DMS153 treated with DMSO at 0.1 percent for 48 hours (cell line): ENCODE data around the gene GLB1L2.
"Not testable (repeated sequence)": the region's sequence is repeated elsewhere in the genome, so short reads cannot be mapped to it uniquely, and the experiment has no call there.

Experiments used
- DNase-seq: peaks from one replicate; lab custom pipeline; 2025; ENCODE audit not compliant: unreplicated experiment; lab: John Stamatoyannopoulos, UW

GLB1L2 gene, protein sequence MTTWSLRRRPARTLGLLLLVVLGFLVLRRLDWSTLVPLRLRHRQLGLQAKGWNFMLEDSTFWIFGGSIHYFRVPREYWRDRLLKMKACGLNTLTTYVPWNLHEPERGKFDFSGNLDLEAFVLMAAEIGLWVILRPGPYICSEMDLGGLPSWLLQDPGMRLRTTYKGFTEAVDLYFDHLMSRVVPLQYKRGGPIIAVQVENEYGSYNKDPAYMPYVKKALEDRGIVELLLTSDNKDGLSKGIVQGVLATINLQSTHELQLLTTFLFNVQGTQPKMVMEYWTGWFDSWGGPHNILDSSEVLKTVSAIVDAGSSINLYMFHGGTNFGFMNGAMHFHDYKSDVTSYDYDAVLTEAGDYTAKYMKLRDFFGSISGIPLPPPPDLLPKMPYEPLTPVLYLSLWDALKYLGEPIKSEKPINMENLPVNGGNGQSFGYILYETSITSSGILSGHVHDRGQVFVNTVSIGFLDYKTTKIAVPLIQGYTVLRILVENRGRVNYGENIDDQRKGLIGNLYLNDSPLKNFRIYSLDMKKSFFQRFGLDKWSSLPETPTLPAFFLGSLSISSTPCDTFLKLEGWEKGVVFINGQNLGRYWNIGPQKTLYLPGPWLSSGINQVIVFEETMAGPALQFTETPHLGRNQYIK

GRCh38 chr11:134331354-134332188 is at the start of gene GLB1L2:
Gene GLB1L2, plus strand, starts transcription at chr11:134331988. Its CDS starts 74 bp downstream, at chr11:134332062.
- DNase-seq: peak; percentile 24

- DNase-seq: no peak
These were observed 49.4 kb upstream of the GLB1L2 start for GRCh38 chr11:134282121-134283045.

GRCh38 chr11:134283461-134284230 is 48.1 kb upstream of the GLB1L2 start:
- DNase-seq: no peak

DNA sequence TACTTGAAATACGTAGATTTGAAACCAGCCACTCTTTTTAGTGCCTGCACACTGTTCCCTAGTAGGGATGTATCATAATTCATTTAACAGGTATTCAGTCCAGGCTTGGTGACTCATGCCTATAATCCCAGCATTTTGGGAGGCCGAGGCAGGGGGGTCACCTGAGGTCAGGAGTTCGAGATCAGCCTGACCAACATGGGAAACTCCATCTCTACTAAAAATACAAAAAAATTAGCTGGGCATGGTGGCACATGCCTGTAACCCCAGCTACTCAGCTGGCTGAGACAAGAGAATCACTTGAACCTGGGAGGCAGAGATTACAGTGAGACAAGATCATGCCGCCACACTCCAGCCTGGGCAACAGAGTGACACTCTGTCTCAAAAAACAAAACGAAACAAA is 47.4 kb upstream of the GLB1L2 start:
- not testable (repeated sequence) for DNase-seq

- no peak for DNase-seq
These were observed 44.2 kb upstream of the GLB1L2 start for GRCh38 chr11:134287561-134287960.

GRCh38 chr11:134288486-134288885 is 43.3 kb upstream of the GLB1L2 start:
- DNase-seq: no peak

DNA sequence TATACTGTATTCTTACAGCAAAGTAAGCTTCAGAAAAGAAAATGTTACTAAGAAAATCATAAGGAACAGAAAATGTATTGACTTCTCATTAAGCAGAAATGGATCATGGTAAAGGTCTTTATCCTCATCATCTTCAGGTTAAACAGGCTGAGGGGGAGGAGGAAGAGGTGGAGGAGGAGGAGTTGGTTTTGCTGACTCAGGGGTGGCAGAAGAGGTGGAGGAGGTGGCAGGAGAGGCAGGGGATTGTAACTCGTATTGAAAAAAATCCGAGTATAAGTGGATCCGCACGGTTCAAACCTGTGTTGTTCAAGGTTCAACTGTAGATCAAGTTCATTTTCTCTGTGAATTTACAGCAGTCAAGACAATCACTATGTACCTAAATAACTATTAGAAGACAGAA is 42.6 kb upstream of the GLB1L2 start:
- DNase-seq: no peak

DNA sequence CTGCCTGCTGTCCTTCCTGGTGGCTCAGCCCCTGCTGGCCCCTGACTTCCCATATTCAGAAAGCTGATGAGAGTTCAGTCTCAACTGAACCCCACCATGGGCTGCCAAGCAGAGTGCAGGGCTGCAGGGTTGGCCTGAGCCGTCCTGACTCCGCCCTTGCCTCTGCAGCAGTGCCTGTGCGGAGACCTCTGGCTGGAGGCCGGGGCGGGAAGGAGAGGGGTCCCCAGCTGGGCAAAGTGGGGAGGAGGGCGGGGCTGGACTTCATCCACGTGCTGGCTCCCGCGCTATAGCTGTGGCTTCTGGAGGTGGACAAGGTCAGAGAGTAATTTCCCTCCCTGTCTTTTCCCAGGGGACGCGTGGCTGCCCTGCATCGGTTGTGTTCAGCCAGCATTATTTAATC is 42.0 kb upstream of the GLB1L2 start:
- no peak for DNase-seq

DNA sequence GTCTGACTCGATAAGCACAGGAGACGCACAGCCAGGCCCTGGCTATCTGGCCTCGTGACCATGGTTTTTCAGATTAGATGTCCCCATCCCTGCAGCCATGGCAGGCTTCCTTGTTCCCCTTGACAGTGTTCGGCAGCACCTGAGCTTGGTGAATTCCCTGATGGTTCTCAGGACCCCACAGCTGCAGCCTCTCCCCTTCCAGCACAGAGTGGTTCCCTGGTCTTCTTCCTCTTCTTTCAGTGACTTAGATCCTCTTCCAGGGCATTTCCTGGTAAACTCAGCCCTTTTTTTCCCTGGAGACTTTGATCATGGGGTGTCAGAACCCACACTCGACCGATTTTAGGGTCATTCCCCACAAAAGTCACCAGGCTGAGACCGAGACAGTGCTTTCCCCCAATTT is 41.1 kb upstream of the GLB1L2 start:
- DNase-seq: no peak

DNA sequence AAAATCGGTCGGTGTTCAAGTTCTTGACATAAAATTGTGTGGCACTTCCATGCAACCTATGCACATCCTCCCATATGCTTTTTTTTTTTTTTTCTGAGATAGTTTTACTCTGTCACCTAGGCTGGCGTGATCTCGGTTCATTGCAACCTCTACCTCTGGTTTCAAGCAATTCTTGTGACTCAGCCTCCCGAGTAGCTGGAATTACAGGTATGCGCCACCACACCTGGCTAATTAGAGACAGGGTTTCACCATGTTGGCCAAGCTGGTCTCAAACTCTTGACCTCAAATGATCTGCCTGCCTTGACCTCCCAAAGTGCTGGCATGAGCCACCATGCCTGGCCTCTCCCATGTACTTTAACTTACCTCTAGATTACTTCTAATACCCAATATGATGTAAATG is 40.6 kb upstream of the GLB1L2 start:
- DNase-seq: no peak

GRCh38 chr11:134292661-134293060 is 39.1 kb upstream of the GLB1L2 start:
- DNase-seq: no peak

GRCh38 chr11:134293119-134294113 is 38.4 kb upstream of the GLB1L2 start:
- no peak for DNase-seq

DNA sequence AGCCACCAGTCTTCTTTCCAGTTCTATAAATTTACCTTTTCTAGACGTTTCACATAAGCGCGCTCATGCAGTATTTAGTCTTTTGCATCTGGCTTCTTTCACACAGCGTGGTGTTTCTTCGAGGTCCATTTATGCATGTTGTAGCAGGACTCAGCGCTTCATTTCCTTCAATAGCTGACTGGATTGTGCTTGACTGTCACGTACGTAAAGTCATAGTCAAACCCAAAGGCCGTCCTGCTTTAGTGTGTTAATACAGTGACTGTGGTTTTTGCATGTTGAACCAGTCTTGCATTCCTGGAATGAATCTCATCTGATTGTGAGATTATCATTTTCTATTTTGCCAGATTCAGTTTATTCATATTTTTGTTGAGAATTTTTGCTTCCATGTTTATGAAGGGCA is 37.1 kb upstream of the GLB1L2 start:
- no peak for DNase-seq

DNA sequence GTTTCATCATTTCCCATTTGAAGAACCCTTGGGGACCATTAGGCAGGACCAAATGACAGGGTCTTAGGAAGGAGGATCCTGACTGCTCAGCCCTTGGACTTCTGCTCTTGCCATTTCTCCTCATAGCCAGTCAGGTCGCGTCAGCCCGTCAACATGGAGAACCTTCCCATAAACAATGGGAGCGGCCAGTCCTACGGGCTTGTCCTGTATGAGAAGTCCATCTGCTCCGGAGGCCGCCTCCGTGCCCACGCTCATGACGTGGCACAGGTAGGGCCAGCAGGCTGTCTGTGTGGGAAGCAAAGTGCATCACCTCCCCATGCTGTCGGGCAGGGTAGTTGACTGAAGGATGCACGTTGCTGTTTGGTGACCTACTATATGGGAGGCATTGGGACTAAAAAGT is 19.6 kb upstream of the GLB1L2 start:
- no peak for DNase-seq

DNA sequence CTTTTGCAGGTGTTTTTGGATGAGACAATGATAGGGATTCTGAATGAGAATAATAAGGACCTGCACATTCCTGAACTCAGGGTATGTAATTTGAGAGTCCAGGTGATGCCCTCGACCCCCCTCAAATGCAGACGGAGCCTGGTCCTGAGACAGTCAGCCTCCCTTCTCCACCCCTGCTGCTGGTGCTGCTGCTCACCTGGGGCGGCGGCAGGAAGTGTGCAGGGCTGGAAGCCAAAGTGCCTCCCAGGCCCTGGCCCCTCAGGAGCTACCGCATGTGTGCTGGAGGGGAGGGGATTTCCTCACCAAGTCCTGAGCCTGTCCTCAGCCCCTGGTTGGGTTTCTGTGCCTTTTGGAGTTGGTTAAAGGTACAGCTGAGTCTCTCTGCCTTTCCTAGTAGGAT is 19.0 kb upstream of the GLB1L2 start:
- DNase-seq: no peak

- DNase-seq: no peak
These were observed 18.4 kb upstream of the GLB1L2 start for GRCh38 chr11:134313379-134313778.

DNA sequence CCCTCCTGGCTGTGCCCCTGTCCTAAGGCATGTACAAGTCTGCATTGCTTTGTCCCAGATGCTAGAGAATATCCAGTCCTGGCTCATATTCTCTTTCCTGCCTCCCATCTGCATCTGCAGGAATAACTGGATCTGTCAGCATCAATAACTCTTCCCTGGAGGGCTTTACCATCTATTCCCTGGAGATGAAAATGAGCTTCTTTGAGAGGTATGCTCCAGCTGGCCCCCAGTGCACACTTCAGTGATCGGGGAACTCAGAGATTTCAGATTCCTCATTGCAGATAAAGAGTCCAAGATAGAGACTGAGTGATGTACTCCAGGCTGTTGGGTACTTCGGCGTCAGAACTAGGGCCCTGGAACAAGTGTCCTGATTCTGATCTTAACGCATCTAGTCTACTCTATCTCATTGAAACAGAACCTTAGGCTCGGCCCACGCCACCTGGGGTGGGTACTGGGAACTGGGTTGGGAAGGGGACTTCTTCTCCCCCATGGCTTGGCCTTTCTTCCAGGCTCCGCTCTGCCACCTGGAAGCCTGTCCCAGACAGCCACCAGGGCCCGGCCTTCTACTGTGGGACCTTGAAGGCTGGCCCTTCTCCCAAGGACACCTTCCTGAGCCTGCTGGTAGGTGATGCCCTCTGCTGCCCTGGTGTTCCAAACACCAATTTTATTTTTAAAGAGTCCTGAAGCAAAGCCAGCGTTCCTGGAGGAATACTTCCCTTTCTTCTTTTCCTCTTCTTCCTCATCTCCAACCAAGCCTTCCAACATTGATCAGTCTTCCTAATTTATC is 17.8 kb upstream of the GLB1L2 start:
- DNase-seq: no peak

GRCh38 chr11:134317103-134317502 is 14.7 kb upstream of the GLB1L2 start:
- no peak for DNase-seq
